Measurements from ENCODE around the gene TSGA10IP.
A peak's percentile ranks its signal among the peaks of the same experiment; 100 is the strongest.

The TSGA10IP gene

DNA sequence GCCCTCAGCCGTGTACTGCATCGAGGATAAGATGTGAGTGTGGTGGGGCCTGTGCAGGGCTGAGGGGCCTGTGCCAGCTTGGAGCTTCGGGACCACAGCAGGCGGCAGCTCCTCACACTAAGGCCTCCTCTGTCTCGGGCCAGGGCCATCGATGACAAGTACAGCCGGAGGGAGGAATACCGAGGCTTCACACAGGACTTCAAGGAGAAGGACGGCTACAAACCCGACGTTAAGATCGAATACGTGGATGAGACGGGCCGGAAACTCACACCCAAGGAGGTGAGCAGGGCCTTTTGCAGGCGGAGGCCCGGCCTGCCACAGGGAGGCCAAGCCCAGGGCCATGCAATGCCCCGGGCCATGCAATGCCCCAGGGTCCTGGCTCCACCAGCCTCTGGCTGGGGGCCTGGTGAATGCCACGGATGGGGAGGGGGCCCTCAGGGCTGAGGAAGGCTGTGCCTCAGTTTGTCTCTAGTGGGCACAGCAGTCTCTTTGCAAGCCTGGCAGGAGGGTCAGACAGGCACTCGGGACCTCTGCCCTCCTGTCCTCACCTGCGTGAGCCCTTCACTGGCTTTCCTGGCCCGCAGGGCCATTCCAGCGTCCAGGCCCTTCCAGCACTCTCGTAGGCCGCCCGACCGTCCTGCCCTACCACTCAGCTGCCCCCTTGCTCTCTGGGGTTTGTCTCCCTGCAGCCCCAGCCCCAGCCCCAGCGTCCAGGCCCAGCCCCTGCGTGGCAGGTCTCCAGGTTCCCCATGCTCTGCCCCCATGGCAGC is 32.5 kb downstream of the TSGA10IP start:
- no peak for DNase-seq (ENCODE audit: low spot score)

GRCh38 chr11:65978391-65979238 is 33.3 kb downstream of the TSGA10IP start:
- no peak for DNase-seq (ENCODE audit: low spot score)

GRCh38 chr11:65979261-65979759 is 34.0 kb downstream of the TSGA10IP start:
- no peak for DNase-seq (ENCODE audit: low spot score)

GRCh38 chr11:65981101-65981740 is 35.9 kb downstream of the TSGA10IP start:
- DNase-seq (ENCODE audit: low spot score): no peak

DNA sequence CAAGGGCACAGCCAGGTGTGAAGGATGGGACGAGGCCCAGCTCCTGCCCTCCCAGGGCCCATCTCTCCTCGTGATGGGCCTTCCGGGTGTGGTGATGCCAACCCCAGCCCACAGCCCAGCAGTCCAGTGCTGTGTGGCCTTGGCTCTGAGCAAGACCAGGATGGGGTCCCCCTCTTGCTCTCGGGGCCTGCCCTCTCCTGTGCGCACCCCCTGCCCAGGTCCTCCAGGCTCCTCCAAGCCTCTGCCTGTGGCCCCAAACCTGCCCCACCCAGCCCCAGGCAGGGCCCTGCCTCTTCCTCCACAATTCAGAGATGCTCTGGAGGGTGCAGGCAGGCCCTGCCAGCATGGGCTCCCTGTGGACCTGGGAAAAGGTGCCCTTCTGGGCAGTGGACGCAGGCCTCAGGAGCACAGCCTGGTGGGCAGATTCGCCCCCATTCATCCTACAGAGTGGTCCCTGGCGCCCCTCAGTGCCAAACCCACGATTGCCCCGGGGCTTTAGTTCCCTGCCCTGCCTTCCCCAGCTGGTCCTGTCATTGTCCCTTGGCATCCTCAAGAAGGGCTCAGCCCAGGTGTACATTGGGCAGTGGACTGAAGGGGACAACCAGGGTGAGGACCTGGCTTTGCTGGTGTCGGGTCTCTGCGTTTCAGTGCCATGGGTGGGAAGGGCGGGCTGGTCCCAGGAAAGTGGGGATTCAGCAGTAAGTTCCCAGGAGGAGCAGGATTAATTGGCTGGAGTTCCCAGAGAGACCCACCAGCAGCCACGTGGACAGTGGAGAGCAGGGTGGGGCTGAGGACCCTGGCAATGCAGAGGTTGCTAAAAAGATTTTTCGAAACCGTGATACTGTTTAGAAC is 36.9 kb downstream of the TSGA10IP start:
- no peak for DNase-seq (ENCODE audit: low spot score)

DNA sequence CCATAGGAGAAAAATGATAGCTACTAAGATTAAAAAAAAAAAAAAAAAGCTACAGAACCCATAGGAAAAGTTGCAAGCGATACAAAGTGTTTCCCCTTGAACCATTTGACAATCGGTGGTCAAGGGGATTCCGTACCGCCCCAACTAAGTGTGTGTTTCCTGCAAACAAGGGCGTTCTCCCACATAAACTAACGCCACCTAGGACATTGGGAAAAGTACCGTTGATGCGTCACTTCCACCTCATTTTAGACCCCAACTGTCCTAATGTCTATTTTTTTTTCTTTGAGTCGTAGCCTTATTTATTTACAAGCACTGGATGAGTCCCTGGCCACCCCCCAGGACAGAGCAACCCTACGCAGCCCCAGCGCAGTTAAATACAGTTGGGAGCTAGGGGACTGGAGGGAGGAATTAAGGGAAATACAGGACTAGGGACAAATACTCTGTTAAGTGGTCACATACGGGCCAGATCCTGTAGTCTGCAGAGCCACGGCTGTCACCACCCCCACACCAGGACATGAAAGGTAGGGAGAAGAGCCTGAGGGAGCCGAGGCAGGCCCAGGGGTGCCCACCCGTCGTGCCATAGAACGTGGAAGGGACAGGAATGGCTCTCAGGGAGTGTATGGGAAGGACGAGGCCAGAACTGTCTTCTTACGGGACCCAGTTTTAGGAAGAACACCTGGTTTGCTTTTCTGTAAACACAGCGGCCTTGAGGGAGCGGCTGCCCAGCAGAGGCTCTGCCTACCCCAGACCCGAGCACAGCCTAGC is 37.7 kb downstream of the TSGA10IP start:
- DNase-seq (ENCODE audit: low spot score): no peak

GRCh38 chr11:65983589-65983987 is 38.3 kb downstream of the TSGA10IP start:
- DNase-seq (ENCODE audit: low spot score): no peak

- DNase-seq (ENCODE audit: low spot score): no peak
Measured at GRCh38 chr11:65987336-65987735, 42.1 kb downstream of the TSGA10IP start.

DNA sequence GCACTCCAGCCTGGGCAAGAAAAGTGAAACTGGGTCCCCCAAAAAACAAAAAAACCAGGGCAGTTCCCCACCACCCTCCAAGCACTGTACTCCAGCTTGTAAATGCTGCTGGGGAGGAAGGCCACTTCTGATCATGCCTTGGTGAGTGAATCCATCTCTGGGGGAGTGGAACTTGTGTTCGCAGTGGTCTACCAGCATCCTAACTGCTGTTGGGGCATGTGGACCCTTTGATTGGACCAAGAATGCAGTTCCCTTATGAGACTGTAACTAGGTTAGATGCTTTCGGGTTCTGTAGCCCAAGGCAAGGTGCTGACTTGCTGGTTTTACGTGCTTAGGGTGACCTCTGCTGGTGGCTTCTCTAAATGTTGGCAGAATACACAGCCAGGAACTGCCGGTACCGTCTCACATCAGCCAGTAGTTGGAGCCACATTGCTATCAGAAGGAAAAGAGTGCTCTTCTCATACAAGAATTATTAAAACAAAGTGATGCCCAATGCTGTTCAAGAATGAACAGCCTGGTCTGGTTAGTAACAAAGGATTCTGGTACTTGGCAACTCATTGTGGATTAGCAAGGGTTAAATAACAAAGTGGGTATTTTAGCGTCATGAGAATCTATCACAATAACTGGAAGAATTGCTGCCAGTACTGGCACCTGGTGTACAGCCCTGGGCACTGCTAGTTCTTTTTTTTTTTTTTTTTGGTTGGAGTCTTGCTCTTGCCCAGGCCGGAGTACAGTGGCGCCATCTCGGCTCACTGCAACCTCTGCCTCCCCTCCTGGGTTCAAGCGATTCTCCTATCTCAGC is 43.7 kb downstream of the TSGA10IP start:
- DNase-seq (ENCODE audit: low spot score): peak; percentile 82

- DNase-seq (ENCODE audit: low spot score): no peak
Measured at GRCh38 chr11:65992056-65992455, 46.8 kb downstream of the TSGA10IP start.

DNA sequence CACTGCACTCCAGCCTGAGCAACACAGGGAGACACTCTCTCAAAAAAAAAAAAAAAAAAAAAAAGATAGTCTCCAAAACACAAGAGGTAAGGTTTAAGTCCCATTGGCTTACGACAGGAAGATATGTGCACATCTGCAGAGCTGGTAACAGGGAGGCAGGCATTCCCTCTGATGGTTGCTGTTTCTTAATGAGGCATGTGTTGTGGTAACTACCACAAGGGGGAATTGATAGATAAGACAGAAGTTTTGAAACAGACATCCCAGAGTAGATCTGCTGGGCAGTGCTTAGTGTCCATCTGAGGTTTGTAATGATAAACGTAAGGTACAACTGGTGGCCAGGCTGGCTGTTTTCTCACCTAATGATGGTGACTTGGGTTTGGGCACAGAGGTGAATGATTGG is 52.0 kb downstream of the TSGA10IP start:
- no peak for DNase-seq (ENCODE audit: low spot score)

DNA sequence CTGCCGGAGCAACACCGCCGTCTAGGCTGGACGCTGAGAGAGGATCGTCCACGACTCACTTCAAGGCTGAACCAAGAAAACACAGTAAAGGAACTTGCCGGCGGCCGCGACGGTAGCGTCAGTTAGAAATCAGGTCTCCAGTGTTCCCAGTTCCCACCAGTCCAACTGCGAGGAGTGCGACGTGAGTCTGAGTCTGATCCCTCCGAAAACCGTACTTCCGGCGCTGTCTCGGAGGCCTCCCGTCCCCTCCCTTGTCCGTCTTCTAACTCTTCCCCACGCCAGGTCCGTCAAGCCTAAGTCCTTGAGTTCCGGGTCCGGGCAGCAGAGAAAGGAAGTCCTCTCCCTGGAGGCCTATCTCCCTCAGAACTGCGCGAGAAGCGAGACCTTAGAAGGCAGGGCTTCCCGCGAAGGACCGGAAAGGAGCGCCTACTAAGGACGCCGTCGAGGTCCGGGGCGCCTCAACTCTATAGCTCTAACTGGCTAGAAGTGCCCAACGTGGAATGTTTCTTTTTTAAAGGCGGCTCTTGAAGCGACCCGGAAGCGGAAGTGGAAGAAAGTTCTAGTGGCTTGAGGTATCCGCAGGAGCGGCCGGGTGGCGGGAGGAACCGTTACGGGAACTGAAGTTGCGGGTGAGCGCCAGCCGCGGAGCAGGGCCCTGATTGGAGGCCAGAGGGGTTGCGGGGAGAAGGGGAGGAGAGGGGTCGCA is 56.8 kb downstream of the TSGA10IP start, which contains the start of the genes BANF1 and EIF1AD:
Gene BANF1 (plus strand): TSS at position 562 of the 706 bp plus-strand sequence. CDS start 748 bp downstream, outside the sequence.
Gene EIF1AD (minus strand): TSS at position 216 of the 706 bp plus-strand sequence. CDS start 1,768 bp downstream, outside the sequence.
- DNase-seq (ENCODE audit: low spot score): peak; percentile 90

- peak; percentile 67 for DNase-seq (ENCODE audit: low spot score)
Measured at GRCh38 chr11:66002648-66003225, 57.5 kb downstream of the TSGA10IP start.

- no peak for DNase-seq (ENCODE audit: low spot score)
Measured at GRCh38 chr11:66003291-66003690, 58.0 kb downstream of the TSGA10IP start.

- no peak for DNase-seq (ENCODE audit: low spot score)
Measured at GRCh38 chr11:66004186-66004585, 58.9 kb downstream of the TSGA10IP start.

- no peak for DNase-seq (ENCODE audit: low spot score)
Measured at GRCh38 chr11:66006134-66006890, 61.0 kb downstream of the TSGA10IP start.

DNA sequence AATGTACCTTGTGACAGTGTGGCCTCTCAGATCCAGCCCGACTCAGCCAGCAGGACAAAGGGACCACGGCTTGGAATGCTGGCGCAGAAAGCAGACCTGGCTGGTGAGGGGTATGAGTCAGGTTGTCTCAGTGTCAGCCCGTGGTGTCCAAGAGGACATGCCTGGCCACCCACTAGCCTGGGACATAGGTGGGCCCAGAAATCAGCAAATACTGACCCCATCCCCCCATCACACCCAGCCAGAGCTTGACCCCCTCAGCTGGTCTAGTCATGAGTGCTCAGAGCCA is 61.6 kb downstream of the TSGA10IP start:
- no peak for DNase-seq (ENCODE audit: low spot score)

DNA sequence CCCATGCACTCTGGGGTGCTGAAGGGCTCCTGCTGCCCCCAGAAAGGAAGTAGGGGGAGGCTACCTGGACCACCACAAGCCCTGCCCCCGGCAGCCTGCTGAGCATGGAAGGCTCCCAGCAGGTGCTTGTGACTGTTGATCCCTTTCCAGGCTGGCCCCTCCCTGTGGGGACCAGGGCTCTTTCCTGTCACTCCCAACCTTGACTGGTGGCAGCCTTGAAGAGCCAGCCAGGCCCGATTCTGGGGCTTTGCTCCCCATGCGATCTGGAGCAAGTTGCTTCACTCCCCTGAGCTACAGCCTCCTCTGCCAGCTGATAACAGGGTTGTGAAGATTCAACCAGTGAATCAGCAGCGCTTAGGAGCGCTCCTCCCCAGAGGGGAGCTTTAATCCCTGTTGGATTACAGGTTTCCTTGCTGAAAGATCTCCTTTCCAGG is 61.9 kb downstream of the TSGA10IP start:
- DNase-seq (ENCODE audit: low spot score): no peak
